ENCODE measurements around the gene PTGES. TPM values are rescaled to one million over a fixed set of nuclear protein-coding genes. Genes with fewer than 3 reads are reported as not detected.
"Not testable (repeated sequence)": the region's sequence is repeated elsewhere in the genome, so short reads cannot be mapped to it uniquely, and the experiment has no call there.

The PTGES gene
- total RNA-seq, 2 experiments from 2014 or later, result not detected

DNA sequence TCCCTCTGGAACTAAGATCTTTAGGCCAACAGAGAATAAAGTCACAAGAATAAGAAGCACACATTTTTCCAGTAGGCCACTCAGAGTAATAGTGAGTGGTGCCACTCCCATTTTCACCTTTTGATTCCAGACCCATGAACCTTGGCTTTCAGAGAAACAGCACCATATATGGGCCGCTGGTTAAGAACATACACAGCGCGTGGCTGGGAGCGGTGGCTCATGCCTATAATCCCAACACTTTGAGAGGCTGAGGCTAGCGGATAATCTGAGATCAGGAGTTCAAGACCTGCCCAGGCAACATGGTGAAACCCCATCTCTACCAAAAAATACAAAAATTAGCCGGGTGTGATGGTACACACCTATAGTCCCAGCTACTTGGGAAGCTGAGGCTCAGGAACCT is 15.6 kb upstream of the PTGES start:
- Mint-ChIP-seq H3K4me3 (no peak overlapping the region), H3K9me3 (no peaks in the 10 kb centered on the region), H3K27ac (no peak overlapping the region), H3K36me3 (no peaks in the 10 kb centered on the region), H3K4me1 (ENCODE audit: low read depth) (no peaks in the 10 kb centered on the region), H3K27me3 (peaks cover 1% of the 10 kb centered on the region)
- ChIA-PET POLR2A (no interaction called here), CTCF (interaction anchor here (1.6 to 2.4 kb wide), 2 partner anchors 8 to 31 kb away, joined by 3 to 8 read pairs; no protein-coding TSS in a partner anchor)
- intact Hi-C loops (cut with micrococcal nuclease), result no loop called here
- no peak for DNase-seq

- no peak for DNase-seq
- H3K4me3 Mint-ChIP-seq, result no peak overlapping the region
- H3K36me3 Mint-ChIP-seq, result no peaks in the 10 kb centered on the region
- POLR2A ChIA-PET, result no interaction called here
- peaks cover 1% of the 10 kb centered on the region for H3K27me3 Mint-ChIP-seq
- H3K9me3 Mint-ChIP-seq, result no peaks in the 10 kb centered on the region
- CTCF ChIA-PET, result interaction anchor here (1.1 to 1.5 kb wide), 2 partner anchors 25 to 28 kb away, joined by 3 to 4 read pairs; no protein-coding TSS in a partner anchor
- H3K4me1 Mint-ChIP-seq (ENCODE audit: low read depth), result no peaks in the 10 kb centered on the region
- intact Hi-C loops (cut with micrococcal nuclease), result no loop called here
- H3K27ac Mint-ChIP-seq, result no peak overlapping the region
These were observed 13.0 kb upstream of the PTGES start for GRCh38 chr9:129765764-129766317.

DNA sequence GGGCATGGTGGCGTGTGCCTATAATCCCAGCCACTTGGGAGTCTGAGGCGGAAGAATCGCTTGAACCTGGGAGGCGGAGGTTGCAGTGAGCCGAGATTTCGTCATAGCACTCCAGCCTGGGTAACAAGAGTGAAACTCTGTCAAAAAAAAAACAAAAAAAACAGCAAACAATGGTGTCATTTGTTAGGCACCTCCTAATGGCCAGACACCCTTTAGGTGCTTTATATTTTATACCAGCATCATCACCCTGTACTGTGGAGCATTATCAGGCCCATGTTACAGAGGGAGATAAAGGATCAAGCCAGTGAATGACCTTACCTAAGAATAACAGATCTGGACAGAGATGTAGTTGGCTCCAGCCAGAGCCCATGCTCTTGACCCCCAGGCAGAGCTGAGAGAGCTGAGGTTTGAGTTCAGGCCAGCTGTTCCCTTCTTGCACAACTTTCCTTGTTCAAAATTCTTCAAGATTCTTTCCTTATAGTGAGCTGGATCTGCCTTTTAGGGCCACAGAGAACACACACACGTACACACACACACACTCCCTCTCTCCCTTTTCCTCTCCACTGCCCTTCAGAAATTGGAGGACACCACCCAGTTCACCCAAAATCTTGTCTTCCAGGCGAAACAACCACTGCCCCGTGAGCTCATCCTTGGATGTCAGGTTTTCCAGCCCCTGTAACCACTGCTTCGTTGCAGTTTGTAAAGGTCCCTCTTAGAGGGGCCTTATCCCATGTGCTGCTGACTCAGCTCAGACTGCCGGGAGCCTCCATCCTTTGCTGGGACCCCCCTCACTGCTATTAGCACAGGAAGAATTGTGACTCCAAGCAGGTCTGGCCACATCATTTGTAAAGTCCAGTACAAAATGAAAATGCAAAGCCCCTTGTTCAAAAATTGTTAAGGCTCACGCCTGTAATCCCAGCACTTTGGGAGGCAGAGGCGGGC is 10.4 kb upstream of the PTGES start:
- no peaks in the 10 kb centered on the region for H3K4me1 Mint-ChIP-seq (ENCODE audit: low read depth)
- no peaks in the 10 kb centered on the region for H3K36me3 Mint-ChIP-seq
- POLR2A ChIA-PET, result no interaction called here

GRCh38 chr9:129762370-129762984 is 9.6 kb upstream of the PTGES start:
- CTCF ChIA-PET; H3K4me1 Mint-ChIP-seq (ENCODE audit: low read depth); POLR2A ChIA-PET; H3K4me3 Mint-ChIP-seq; DNase-seq; intact Hi-C loops (cut with micrococcal nuclease); H3K9me3 Mint-ChIP-seq; H3K27ac Mint-ChIP-seq; H3K27me3 Mint-ChIP-seq; H3K36me3 Mint-ChIP-seq: not testable (repeated sequence)

More for the DNA sequence above, 10.4 kb upstream of the PTGES start:
- no peaks in the 10 kb centered on the region for H3K9me3 Mint-ChIP-seq
- peak overlapping the region; percentile 10 for H3K27ac Mint-ChIP-seq
- no peak for DNase-seq
- H3K27me3 Mint-ChIP-seq, result no peaks in the 10 kb centered on the region
- CTCF ChIA-PET, result interaction anchor here (0.8 kb wide), 1 partner anchor 37 kb away, joined by 3 read pairs; no protein-coding TSS in a partner anchor
- intact Hi-C loops (cut with micrococcal nuclease), result no loop called here
- H3K4me3 Mint-ChIP-seq, result no peak overlapping the region

DNA sequence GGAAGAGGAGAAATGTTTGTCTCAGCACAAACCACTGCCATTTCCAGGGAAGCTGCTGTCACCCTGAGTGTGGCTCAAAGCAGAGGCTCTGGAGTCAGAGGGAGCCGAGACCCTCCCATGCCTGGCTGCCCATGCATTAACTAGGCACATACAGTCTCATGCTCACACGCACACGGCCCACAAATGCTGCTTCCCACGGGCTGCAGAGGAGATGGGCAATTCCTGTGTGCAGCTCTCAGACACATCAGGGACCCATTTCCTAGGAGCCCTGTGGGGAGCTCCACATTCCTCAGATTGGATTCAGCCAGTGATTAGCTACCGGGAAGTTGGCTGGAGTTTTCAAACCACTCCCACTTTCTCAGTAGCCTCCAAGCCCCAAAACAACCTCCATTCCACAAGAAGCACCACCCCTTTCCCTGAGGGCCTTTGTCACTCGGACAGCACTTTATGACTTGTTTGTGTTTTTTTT is 9.1 kb upstream of the PTGES start:
- no peak for DNase-seq
- Mint-ChIP-seq H3K4me3 (no peak overlapping the region), H3K4me1 (ENCODE audit: low read depth) (peaks cover 7% of the 10 kb centered on the region), H3K36me3 (no peaks in the 10 kb centered on the region), H3K27me3 (peaks cover 3% of the 10 kb centered on the region), H3K9me3 (no peaks in the 10 kb centered on the region), H3K27ac (no peak overlapping the region)
- intact Hi-C loops (cut with micrococcal nuclease), result no loop called here
- ChIA-PET CTCF (interaction anchor here (1.3 kb wide), 1 partner anchor 35 kb away, joined by 4 read pairs; no protein-coding TSS in a partner anchor), POLR2A (no interaction called here)

GRCh38 chr9:129761293-129761900 is 8.6 kb upstream of the PTGES start:
- peaks cover 3% of the 10 kb centered on the region for H3K27me3 Mint-ChIP-seq
- CTCF ChIA-PET, result interaction anchor here (1.3 to 2.0 kb wide), 2 partner anchors 24 to 35 kb away, joined by 4 to 8 read pairs; no protein-coding TSS in a partner anchor
- no peaks in the 10 kb centered on the region for H3K9me3 Mint-ChIP-seq
- POLR2A ChIA-PET, result no interaction called here
- no peak overlapping the region for H3K4me3 Mint-ChIP-seq
- no peaks in the 10 kb centered on the region for H3K36me3 Mint-ChIP-seq
- peaks cover 7% of the 10 kb centered on the region for H3K4me1 Mint-ChIP-seq (ENCODE audit: low read depth)
- no peak overlapping the region for H3K27ac Mint-ChIP-seq
- no peak for DNase-seq
- intact Hi-C loops (cut with micrococcal nuclease), result no loop called here

DNA sequence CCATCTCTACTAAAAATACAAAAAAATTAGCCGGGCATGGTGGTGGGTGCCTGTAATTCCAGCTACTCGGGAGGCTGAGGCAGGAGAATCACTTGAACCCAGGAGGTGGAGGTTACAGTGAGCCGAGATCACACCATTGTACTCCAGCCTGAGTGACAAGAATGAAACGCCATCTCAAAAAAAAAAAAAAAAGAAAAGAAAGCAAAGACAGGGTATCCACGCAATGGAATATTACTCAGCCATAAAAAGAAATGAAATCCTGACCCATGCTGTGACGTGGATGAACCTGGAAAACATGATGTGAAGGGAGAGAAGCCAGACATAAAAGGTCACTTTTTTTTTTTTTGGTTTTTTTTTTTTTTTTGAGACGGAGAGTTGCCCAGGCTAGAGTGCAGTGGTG is 7.9 kb upstream of the PTGES start:
- DNase-seq; H3K27ac Mint-ChIP-seq; POLR2A ChIA-PET; H3K4me3 Mint-ChIP-seq; intact Hi-C loops (cut with micrococcal nuclease); H3K36me3 Mint-ChIP-seq; H3K27me3 Mint-ChIP-seq; H3K4me1 Mint-ChIP-seq (ENCODE audit: low read depth); H3K9me3 Mint-ChIP-seq: not testable (repeated sequence)
- CTCF ChIA-PET, result interaction anchor here (1.2 to 2.0 kb wide), 3 partner anchors 23 to 35 kb away, joined by 4 to 8 read pairs (median 4); no protein-coding TSS in a partner anchor

- Mint-ChIP-seq H3K4me1 (ENCODE audit: low read depth) (peaks cover 7% of the 10 kb centered on the region), H3K4me3 (no peak overlapping the region), H3K27me3 (peaks cover 3% of the 10 kb centered on the region), H3K27ac (no peak overlapping the region), H3K36me3 (no peaks in the 10 kb centered on the region), H3K9me3 (no peaks in the 10 kb centered on the region)
- CTCF ChIA-PET, result interaction anchor here (0.9 to 2.0 kb wide), 4 partner anchors 21 to 1289 kb away, joined by 3 to 8 read pairs (median 4); no protein-coding TSS in a partner anchor
- POLR2A ChIA-PET, result no interaction called here
- no peak for DNase-seq
- intact Hi-C loops (cut with micrococcal nuclease), result no loop called here
These were observed 7.1 kb upstream of the PTGES start for GRCh38 chr9:129759804-129760502.

DNA sequence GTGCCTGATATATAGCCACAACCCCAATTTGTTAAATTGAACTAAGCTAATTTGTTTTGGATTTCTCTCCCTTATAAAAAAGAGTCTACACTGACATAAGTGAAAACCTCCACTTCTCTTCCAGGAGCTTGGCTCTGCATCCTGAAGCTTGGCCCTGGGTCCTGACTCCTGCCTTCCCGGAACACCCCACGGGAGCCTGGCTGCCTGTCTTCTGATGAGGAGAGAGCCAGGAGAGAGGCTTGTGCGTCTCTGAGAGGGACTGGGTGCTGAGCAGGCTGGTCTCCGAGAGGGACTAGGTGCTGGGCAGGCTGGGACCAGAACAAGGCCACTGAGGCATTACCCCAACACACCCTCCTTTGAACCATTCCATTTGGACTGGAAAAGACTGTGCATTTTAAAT is 6.5 kb upstream of the PTGES start:
- H3K4me1 Mint-ChIP-seq (ENCODE audit: low read depth), result peaks cover 7% of the 10 kb centered on the region
- H3K9me3 Mint-ChIP-seq, result no peaks in the 10 kb centered on the region
- H3K27ac Mint-ChIP-seq, result no peak overlapping the region
- CTCF ChIA-PET, result interaction anchor here (0.9 to 2.0 kb wide), 4 partner anchors 22 to 1289 kb away, joined by 3 to 8 read pairs (median 4); no protein-coding TSS in a partner anchor
- intact Hi-C loops (cut with micrococcal nuclease), result no loop called here
- POLR2A ChIA-PET, result no interaction called here
- peaks cover 3% of the 10 kb centered on the region for H3K27me3 Mint-ChIP-seq
- no peaks in the 10 kb centered on the region for H3K36me3 Mint-ChIP-seq
- no peak for DNase-seq
- no peak overlapping the region for H3K4me3 Mint-ChIP-seq

DNA sequence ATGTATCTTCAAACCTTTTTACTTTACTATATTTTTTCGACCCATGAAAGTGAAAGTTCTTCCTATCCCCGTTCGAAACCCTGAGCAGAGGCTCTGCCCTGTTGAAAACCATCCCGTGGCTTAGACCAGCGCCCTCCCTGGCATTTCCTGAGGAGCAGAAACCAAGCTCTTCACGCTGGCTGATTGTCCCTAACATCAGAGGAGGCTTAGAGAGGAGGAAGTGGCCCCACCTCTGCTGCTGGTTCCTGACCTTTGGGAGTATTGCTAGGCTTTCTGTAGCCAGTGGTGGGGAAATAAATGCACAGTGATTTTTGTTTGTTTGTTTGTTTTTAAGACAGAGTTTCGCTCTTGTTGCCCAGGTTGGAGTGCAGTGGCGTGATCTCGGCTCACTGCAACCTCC is 4.2 kb upstream of the PTGES start:
- peaks cover 14% of the 10 kb centered on the region for H3K4me1 Mint-ChIP-seq (ENCODE audit: low read depth)
- H3K27ac Mint-ChIP-seq, result no peak overlapping the region
- ChIA-PET CTCF (no interaction called here), POLR2A (no interaction called here)
- H3K27me3 Mint-ChIP-seq, result peaks cover 7% of the 10 kb centered on the region
- H3K4me3 Mint-ChIP-seq, result no peak overlapping the region
- no peak for DNase-seq
- no peaks in the 10 kb centered on the region for H3K36me3 Mint-ChIP-seq
- intact Hi-C loops (cut with micrococcal nuclease), result no loop called here
- H3K9me3 Mint-ChIP-seq, result no peaks in the 10 kb centered on the region

GRCh38 chr9:129756191-129756590 is 3.3 kb upstream of the PTGES start:
- H3K27me3 Mint-ChIP-seq, result peaks cover 7% of the 10 kb centered on the region
- CTCF ChIA-PET, result interaction anchor here (1.4 to 1.9 kb wide), 2 partner anchors 18 to 30 kb away, joined by 5 to 8 read pairs; no protein-coding TSS in a partner anchor
- POLR2A ChIA-PET, result no interaction called here
- intact Hi-C loops (cut with micrococcal nuclease), result no loop called here
- no peaks in the 10 kb centered on the region for H3K9me3 Mint-ChIP-seq
- no peak for DNase-seq
- H3K27ac Mint-ChIP-seq, result no peak overlapping the region
- peaks cover 14% of the 10 kb centered on the region for H3K4me1 Mint-ChIP-seq (ENCODE audit: low read depth)
- no peak overlapping the region for H3K4me3 Mint-ChIP-seq
- H3K36me3 Mint-ChIP-seq, result no peaks in the 10 kb centered on the region
